ENCODE measurements around the gene TMEM132D. TPM values are rescaled to one million over a fixed set of nuclear protein-coding genes. Genes with fewer than 3 reads are reported as not detected.

Gene TMEM132D
- total RNA-seq, 2 experiments from 2014 or later, result not detected

GRCh38 chr12:129160282-129160681 is 743.5 kb downstream of the TMEM132D start:
- ChIA-PET POLR2A (interaction anchor here (0.7 kb wide), 1 partner anchor 715 kb away, joined by 6 read pairs; no protein-coding TSS in a partner anchor), CTCF (ENCODE audit: unreplicated experiment) (no interaction called here)
- BruUV-seq (replicated peaks), result no TSS peak

GRCh38 chr12:129152351-129153104 is 751.3 kb downstream of the TMEM132D start:
- DNase-seq (ENCODE audit: low spot score), result no peak
- Histone ChIP-seq H4K20me1 (ENCODE audit: insufficient read depth, low read length) (no peaks in the 10 kb centered on the region), H2AFZ (ENCODE audit: low read length) (no peak overlapping the region), H3K79me2 (ENCODE audit: insufficient read depth, low read depth, low read length) (no peaks in the 10 kb centered on the region), H3K36me3 (ENCODE audit: insufficient read depth, low read length) (no peaks in the 10 kb centered on the region), H3K4me3 (ENCODE audit: low read depth, low read length, poor library complexity, severe bottlenecking) (no peak overlapping the region), H3K4me2 (ENCODE audit: low read length) (no peak overlapping the region), H3K9me2 (ENCODE audit: insufficient read depth, low read length) (no peaks in the 10 kb centered on the region), H3K4me1 (ENCODE audit: insufficient read depth, low read length, poor library complexity, severe bottlenecking) (no peaks in the 10 kb centered on the region), H3K27ac (ENCODE audit: low read depth, low read length, poor library complexity, severe bottlenecking) (no peak overlapping the region), H3K9me3 (ENCODE audit: low read length) (no peaks in the 10 kb centered on the region)
- intact Hi-C loops (cut with micrococcal nuclease; ENCODE audit: unreplicated experiment), result no loop called here
- BruUV-seq (replicated peaks), result no TSS peak
- TF ChIP-seq EZH2phosphoT487 (IDR thresholded peaks at IDR 0.05; ENCODE audit: borderline replicate concordance, low read depth, low read length) (no peak), CTCF (conservative IDR thresholded peaks at IDR 0.05; ENCODE audit: low read length) (no peak)
- ChIA-PET CTCF (ENCODE audit: unreplicated experiment) (no interaction called here), POLR2A (interaction anchor here (0.7 kb wide), 1 partner anchor 348 kb away, joined by 4 read pairs; no protein-coding TSS in a partner anchor)

More at GRCh38 chr12:129160282-129160681, 743.5 kb downstream of the TMEM132D start:
- no peak overlapping the region for H3K4me3 ChIP-seq (ENCODE audit: low read depth, low read length, poor library complexity, severe bottlenecking)
- H3K36me3 ChIP-seq (ENCODE audit: insufficient read depth, low read length), result no peaks in the 10 kb centered on the region
- H4K20me1 ChIP-seq (ENCODE audit: insufficient read depth, low read length), result no peaks in the 10 kb centered on the region
- no peaks in the 10 kb centered on the region for H3K9me3 ChIP-seq (ENCODE audit: low read length)
- no peak overlapping the region for H2AFZ ChIP-seq (ENCODE audit: low read length)
- intact Hi-C loops (cut with micrococcal nuclease; ENCODE audit: unreplicated experiment), result no loop called here
- no peak for DNase-seq (ENCODE audit: low spot score)
- no peak overlapping the region for H3K4me2 ChIP-seq (ENCODE audit: low read length)
- no peak overlapping the region for H3K27ac ChIP-seq (ENCODE audit: low read depth, low read length, poor library complexity, severe bottlenecking)
- H3K79me2 ChIP-seq (ENCODE audit: insufficient read depth, low read depth, low read length), result no peaks in the 10 kb centered on the region
- H3K9me2 ChIP-seq (ENCODE audit: insufficient read depth, low read length), result no peaks in the 10 kb centered on the region
- H3K4me1 ChIP-seq (ENCODE audit: insufficient read depth, low read length, poor library complexity, severe bottlenecking), result no peaks in the 10 kb centered on the region
- no peak for TF ChIP-seq EZH2phosphoT487 (IDR thresholded peaks at IDR 0.05; ENCODE audit: borderline replicate concordance, low read depth, low read length)
- TF ChIP-seq CTCF (conservative IDR thresholded peaks at IDR 0.05; ENCODE audit: low read length), result no peak

- Histone ChIP-seq H3K79me2 (ENCODE audit: insufficient read depth, low read depth, low read length) (no peaks in the 10 kb centered on the region), H4K20me1 (ENCODE audit: insufficient read depth, low read length) (no peaks in the 10 kb centered on the region), H3K4me3 (ENCODE audit: low read depth, low read length, poor library complexity, severe bottlenecking) (no peak overlapping the region), H3K9me2 (ENCODE audit: insufficient read depth, low read length) (no peaks in the 10 kb centered on the region), H3K9me3 (ENCODE audit: low read length) (no peaks in the 10 kb centered on the region), H3K36me3 (ENCODE audit: insufficient read depth, low read length) (no peaks in the 10 kb centered on the region), H3K4me2 (ENCODE audit: low read length) (no peak overlapping the region), H3K4me1 (ENCODE audit: insufficient read depth, low read length, poor library complexity, severe bottlenecking) (no peaks in the 10 kb centered on the region), H2AFZ (ENCODE audit: low read length) (no peak overlapping the region), H3K27ac (ENCODE audit: low read depth, low read length, poor library complexity, severe bottlenecking) (no peak overlapping the region)
- no peak for DNase-seq (ENCODE audit: low spot score)
- intact Hi-C loops (cut with micrococcal nuclease; ENCODE audit: unreplicated experiment), result no loop called here
- ChIA-PET CTCF (ENCODE audit: unreplicated experiment) (no interaction called here), POLR2A (no interaction called here)
- TF ChIP-seq CTCF (conservative IDR thresholded peaks at IDR 0.05; ENCODE audit: low read length) (no peak), EZH2phosphoT487 (IDR thresholded peaks at IDR 0.05; ENCODE audit: borderline replicate concordance, low read depth, low read length) (no peak)
- no TSS peak for BruUV-seq (replicated peaks)
These were observed 753.1 kb downstream of the TMEM132D start for GRCh38 chr12:129150721-129151120.

Data from OCI-LY7 (cell line).